Measurements from ENCODE around the gene CLPTM1L.
"Not testable (repeated sequence)": the region's sequence is repeated elsewhere in the genome, so short reads cannot be mapped to it uniquely, and the experiment has no call there.

Gene CLPTM1L

GRCh38 chr5:1359031-1359645, 14.2 kb upstream of the CLPTM1L start:
- no peak for DNase-seq

- no peak for DNase-seq
Measured at GRCh38 chr5:1358726-1359025, 13.8 kb upstream of the CLPTM1L start.

GRCh38 chr5:1357946-1358725, 13.2 kb upstream of the CLPTM1L start:
- no peak for DNase-seq

- no peak for DNase-seq
Measured at GRCh38 chr5:1356873-1357787, 12.2 kb upstream of the CLPTM1L start.

GRCh38 chr5:1354576-1354975, 9.7 kb upstream of the CLPTM1L start:
- DNase-seq = no peak

GRCh38 chr5:1352231-1353219, 7.6 kb upstream of the CLPTM1L start:
- no peak for DNase-seq

- no peak for DNase-seq
Measured at GRCh38 chr5:1351156-1351555, 6.3 kb upstream of the CLPTM1L start.

GRCh38 chr5:1349246-1349645, 4.3 kb upstream of the CLPTM1L start:
- no peak for DNase-seq

- no peak for DNase-seq
Measured at GRCh38 chr5:1348986-1349245, 4.0 kb upstream of the CLPTM1L start.

GRCh38 chr5:1347571-1347970, 2.7 kb upstream of the CLPTM1L start:
- no peak for DNase-seq

- no peak for DNase-seq
Measured at GRCh38 chr5:1346627-1347440, 1.9 kb upstream of the CLPTM1L start.

- no peak for DNase-seq
Measured at GRCh38 chr5:1345876-1346626, 1.2 kb upstream of the CLPTM1L start.

GRCh38 chr5:1343931-1344901, 683 bp downstream of the CLPTM1L start:
- DNase-seq = no peak

- no peak for DNase-seq
Measured at GRCh38 chr5:1343315-1343751, 1.6 kb downstream of the CLPTM1L start.

GRCh38 chr5:1342711-1343110, 2.2 kb downstream of the CLPTM1L start:
- not testable (repeated sequence) for DNase-seq

GRCh38 chr5:1342268-1342667, 2.6 kb downstream of the CLPTM1L start:
- no peak for DNase-seq

- DNase-seq = no peak
Measured at GRCh38 chr5:1341863-1342262, 3.0 kb downstream of the CLPTM1L start.

- DNase-seq = not testable (repeated sequence)
Measured at GRCh38 chr5:1339818-1340210, 5.1 kb downstream of the CLPTM1L start.

- not testable (repeated sequence) for DNase-seq
Measured at GRCh38 chr5:1339139-1339817, 5.6 kb downstream of the CLPTM1L start.

All from fibroblast of skin of right biceps (primary cell).